HEK293 (cell line): ENCODE measurements around the gene TLK1.

Experiments used
- CTCF ChIA-PET: fragments of 350-600 bp; formaldehyde crosslinking; extraction: SDS; loops from one replicate; lab custom pipeline; 2021; ENCODE audit warnings: antibody characterized with exemption; lab: Yijun Ruan, JAX
- POLR2A ChIA-PET: fragments of 300-600 bp; formaldehyde crosslinking; extraction: SDS; loops from one replicate; lab custom pipeline; 2020; ENCODE audit warnings: antibody characterized with exemption, inconsistent platforms; lab: Yijun Ruan, JAX
- H3K27ac ChIP-seq: fragments of 200-500 bp; sonication (Bioruptor generic); 2 replicates; pipeline ENCODE4 v1.5.1; 2014; ENCODE audit warnings: low read depth, low read length, control low read depth, inconsistent platforms; ENCODE audit errors: extremely low read depth
- H3K36me3 ChIP-seq, 2 experiments: fragments of 200-500 bp in 1 of 2; sonication (Bioruptor generic) in 1 of 2; 1 replicate in 1 of 2; 2 replicates in 1 of 2; pipeline ENCODE4 v1.5.1; 2014 to 2017; ENCODE audit warnings: inconsistent platforms in 2 of 2, low read length in 2 of 2; ENCODE audit not compliant: control insufficient read depth in 2 of 2, insufficient read depth in 1 of 2
- H3K4me1 ChIP-seq: fragments of 200-500 bp; sonication (Bioruptor generic); 2 replicates; pipeline ENCODE4 v1.5.1; 2014; ENCODE audit warnings: mild to moderate bottlenecking, low read length, inconsistent platforms; ENCODE audit not compliant: control insufficient read depth, insufficient read depth
- H3K4me3 ChIP-seq: 2 replicates; pipeline ENCODE4 v1.5.1; 2011; ENCODE audit warnings: low read depth, mild to moderate bottlenecking, control low read depth, low read length, moderate library complexity
- H3K9me3 ChIP-seq: fragments of 200-500 bp; sonication (Bioruptor generic); 2 replicates; pipeline ENCODE4 v1.5.1; 2014; ENCODE audit warnings: low read depth, low read length, inconsistent platforms; ENCODE audit not compliant: control insufficient read depth, insufficient read depth
- FEZF1 ChIP-seq: fragments of 450-650 bp; formaldehyde crosslinking; IDR thresholded peaks from 2 replicates; pipeline ENCODE4 v1.5.1; 2016; ENCODE audit warnings: missing biosample characterization, missing genetic modification characterization
- GFI1B ChIP-seq: fragments of 450-650 bp; formaldehyde crosslinking; IDR thresholded peaks from 2 replicates; pipeline ENCODE4 v1.5.1; 2016; ENCODE audit warnings: missing biosample characterization, missing genetic modification characterization
- KLF1 ChIP-seq: fragments of 450-650 bp; formaldehyde crosslinking; IDR thresholded peaks from 2 replicates; pipeline ENCODE4 v1.5.1; 2016; ENCODE audit warnings: missing biosample characterization, missing genetic modification characterization
- KLF9 ChIP-seq: fragments of 450-650 bp; formaldehyde crosslinking; IDR thresholded peaks from 2 replicates; pipeline ENCODE4 v1.5.1; 2016; ENCODE audit warnings: missing biosample characterization, missing genetic modification characterization, low read depth
- OVOL3 ChIP-seq: fragments of 450-650 bp; formaldehyde crosslinking; IDR thresholded peaks from 2 replicates; pipeline ENCODE4 v1.5.1; 2016; ENCODE audit warnings: missing biosample characterization, missing genetic modification characterization
- PRDM6 ChIP-seq: fragments of 450-650 bp; formaldehyde crosslinking; IDR thresholded peaks from 2 replicates; pipeline ENCODE4 v1.5.1; 2017; ENCODE audit warnings: missing biosample characterization, missing genetic modification characterization
- SP2 ChIP-seq: fragments of 450-650 bp; formaldehyde crosslinking; IDR thresholded peaks from 2 replicates; pipeline ENCODE4 v1.5.1; 2016; ENCODE audit warnings: missing biosample characterization, missing genetic modification characterization
- ZBTB20 ChIP-seq: fragments of 450-650 bp; formaldehyde crosslinking; IDR thresholded peaks from 2 replicates; pipeline ENCODE4 v1.5.1; 2016; ENCODE audit warnings: missing biosample characterization, missing genetic modification characterization
- ZBTB21 ChIP-seq: fragments of 450-650 bp; formaldehyde crosslinking; IDR thresholded peaks from 2 replicates; pipeline ENCODE4 v1.5.1; 2017; ENCODE audit warnings: missing biosample characterization, missing genetic modification characterization
- ZEB2 ChIP-seq: fragments of 450-650 bp; formaldehyde crosslinking; IDR thresholded peaks from 2 replicates; pipeline ENCODE4 v1.5.1; 2016; ENCODE audit warnings: missing biosample characterization, missing genetic modification characterization
- ZNF132 ChIP-seq: fragments of 450-650 bp; formaldehyde crosslinking; IDR thresholded peaks from 2 replicates; pipeline ENCODE4 v1.5.1; 2017; ENCODE audit warnings: missing biosample characterization, missing genetic modification characterization, borderline replicate concordance
- ZNF138 ChIP-seq: fragments of 450-650 bp; formaldehyde crosslinking; IDR thresholded peaks from 2 replicates; pipeline ENCODE4 v1.5.1; 2016; ENCODE audit warnings: missing biosample characterization, missing genetic modification characterization, borderline replicate concordance
- ZNF292 ChIP-seq: fragments of 450-650 bp; formaldehyde crosslinking; IDR thresholded peaks from 2 replicates; pipeline ENCODE4 v1.5.1; 2016; ENCODE audit warnings: low read depth, missing biosample characterization, missing genetic modification characterization, borderline replicate concordance
- ZNF302 ChIP-seq: fragments of 450-650 bp; formaldehyde crosslinking; IDR thresholded peaks from 2 replicates; pipeline ENCODE4 v1.5.1; 2016; ENCODE audit warnings: missing biosample characterization, missing genetic modification characterization, low read depth
- ZNF335 ChIP-seq: fragments of 450-650 bp; formaldehyde crosslinking; conservative IDR thresholded peaks from 2 replicates; pipeline ENCODE4 v1.5.1; 2016; ENCODE audit warnings: missing biosample characterization, missing genetic modification characterization
- ZNF362 ChIP-seq: fragments of 450-650 bp; formaldehyde crosslinking; IDR thresholded peaks from 2 replicates; pipeline ENCODE4 v1.5.1; 2016; ENCODE audit warnings: missing biosample characterization, missing genetic modification characterization
- ZNF426 ChIP-seq: fragments of 450-650 bp; formaldehyde crosslinking; IDR thresholded peaks from 2 replicates; pipeline ENCODE4 v1.5.1; 2017; ENCODE audit warnings: missing biosample characterization, missing genetic modification characterization, mild to moderate bottlenecking, inconsistent platforms, moderate library complexity
- ZNF548 ChIP-seq: fragments of 450-650 bp; formaldehyde crosslinking; IDR thresholded peaks from 2 replicates; pipeline ENCODE4 v1.5.1; 2016; ENCODE audit warnings: missing biosample characterization, missing genetic modification characterization
- ZNF549 ChIP-seq: fragments of 450-650 bp; IDR thresholded peaks from 2 replicates; pipeline ENCODE4 v1.5.1; 2018; ENCODE audit warnings: missing biosample characterization, missing genetic modification characterization, mild to moderate bottlenecking, inconsistent platforms, moderate library complexity
- ZNF571 ChIP-seq: fragments of 450-650 bp; formaldehyde crosslinking; IDR thresholded peaks from 2 replicates; pipeline ENCODE4 v1.5.0; 2017; ENCODE audit warnings: missing biosample characterization, missing genetic modification characterization
- ZNF777 ChIP-seq: fragments of 450-650 bp; formaldehyde crosslinking; IDR thresholded peaks from 2 replicates; pipeline ENCODE4 v1.5.1; 2017; ENCODE audit warnings: missing biosample characterization, missing genetic modification characterization, borderline replicate concordance
- ZNF792 ChIP-seq: fragments of 450-650 bp; formaldehyde crosslinking; IDR thresholded peaks from 2 replicates; pipeline ENCODE4 v1.5.1; 2016; ENCODE audit warnings: missing biosample characterization, missing genetic modification characterization
- ZSCAN23 ChIP-seq: fragments of 450-650 bp; formaldehyde crosslinking; IDR thresholded peaks from 2 replicates; pipeline ENCODE4 v1.5.1; 2016; ENCODE audit warnings: missing biosample characterization, missing genetic modification characterization
- TF ChIP-seq, protein P1 (sequence below): fragments of 450-650 bp; formaldehyde crosslinking; IDR thresholded peaks from 2 replicates; pipeline ENCODE4 v1.5.1; 2016; ENCODE audit warnings: missing biosample characterization, missing genetic modification characterization

The TLK1 gene

GRCh38 chr2:171187177-171187576 is 26.5 kb upstream of the TLK1 start (continued):
- TF ChIP-seq KLF1 (no peak), ZSCAN23 (tag by site-specific recombination) (no peak), ZNF548 (tag by site-specific recombination) (no peak), ZNF335 (tag by site-specific recombination) (no peak)

DNA sequence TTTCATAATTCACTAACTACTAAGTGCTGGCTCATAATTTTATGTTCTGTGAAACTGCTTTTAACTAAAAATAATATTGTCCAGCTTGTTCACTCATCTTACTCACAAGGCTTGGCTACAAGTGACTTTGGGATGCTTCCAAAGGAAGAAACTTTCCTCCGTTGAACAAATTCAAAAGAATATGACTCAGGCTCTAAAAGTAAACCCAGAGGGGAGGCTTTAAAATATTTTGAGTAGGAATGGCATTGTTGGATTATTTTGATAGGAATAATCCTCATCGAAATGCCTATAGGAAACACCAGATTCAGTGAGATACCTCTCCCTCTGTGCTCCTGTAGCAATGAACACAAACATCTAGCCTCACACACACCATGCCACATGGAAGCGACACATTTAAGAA is 25.2 kb upstream of the TLK1 start:
- CTCF ChIA-PET, result interaction anchor here (1.5 kb wide), 1 partner anchor 257 kb away, joined by 3 read pairs; no protein-coding TSS in a partner anchor
- H3K9me3 ChIP-seq, result no peaks in the 10 kb centered on the region
- TF ChIP-seq ZEB2 (tag by site-specific recombination), result no peak
- no peak for TF ChIP-seq ZNF426 (tag by site-specific recombination)
- no peak for TF ChIP-seq PRDM6 (tag by site-specific recombination)
- no peak for TF ChIP-seq KLF9 (tag by site-specific recombination)
- TF ChIP-seq ZNF138 (tag by site-specific recombination), result no peak
- TF ChIP-seq ZBTB21 (tag by site-specific recombination), result no peak
- no peak for TF ChIP-seq ZNF292 (tag by site-specific recombination)
- TF ChIP-seq SP2 (tag by site-specific recombination), result no peak
- TF ChIP-seq FEZF1 (tag by site-specific recombination), result no peak
- TF ChIP-seq ZBTB20 (tag by site-specific recombination), result no peak
- TF ChIP-seq, protein P1, sequence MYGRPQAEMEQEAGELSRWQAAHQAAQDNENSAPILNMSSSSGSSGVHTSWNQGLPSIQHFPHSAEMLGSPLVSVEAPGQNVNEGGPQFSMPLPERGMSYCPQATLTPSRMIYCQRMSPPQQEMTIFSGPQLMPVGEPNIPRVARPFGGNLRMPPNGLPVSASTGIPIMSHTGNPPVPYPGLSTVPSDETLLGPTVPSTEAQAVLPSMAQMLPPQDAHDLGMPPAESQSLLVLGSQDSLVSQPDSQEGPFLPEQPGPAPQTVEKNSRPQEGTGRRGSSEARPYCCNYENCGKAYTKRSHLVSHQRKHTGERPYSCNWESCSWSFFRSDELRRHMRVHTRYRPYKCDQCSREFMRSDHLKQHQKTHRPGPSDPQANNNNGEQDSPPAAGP, result no peak
- TF ChIP-seq ZNF362 (tag by site-specific recombination), result no peak
- TF ChIP-seq OVOL3 (tag by site-specific recombination), result no peak
- TF ChIP-seq ZNF792 (tag by site-specific recombination), result no peak
- no peak for TF ChIP-seq ZNF571 (tag by site-specific recombination)
- no peak for TF ChIP-seq ZNF132 (tag by site-specific recombination)
- no peak for TF ChIP-seq ZNF302 (tag by site-specific recombination)
- TF ChIP-seq ZNF549, result no peak
- no peak for TF ChIP-seq GFI1B (tag by site-specific recombination)
- no peak for TF ChIP-seq ZNF777
- no peak overlapping the region for H3K4me3 ChIP-seq
- POLR2A ChIA-PET, result no interaction called here
- H3K36me3 ChIP-seq, result no peaks in the 10 kb centered on the region
- H3K4me1 ChIP-seq, result no peaks in the 10 kb centered on the region
- H3K27ac ChIP-seq, result no peak overlapping the region
